HEK293 (cell line): ENCODE measurements around the gene KRT39.

Experiments used
- CTCF ChIA-PET: fragments of 350-600 bp; formaldehyde crosslinking; extraction: SDS; loops from one replicate; lab custom pipeline; 2021; ENCODE audit warnings: antibody characterized with exemption; lab: Yijun Ruan, JAX
- POLR2A ChIA-PET: fragments of 300-600 bp; formaldehyde crosslinking; extraction: SDS; loops from one replicate; lab custom pipeline; 2020; ENCODE audit warnings: antibody characterized with exemption, inconsistent platforms; lab: Yijun Ruan, JAX
- H3K27ac ChIP-seq: fragments of 200-500 bp; sonication (Bioruptor generic); 2 replicates; pipeline ENCODE4 v1.5.1; 2014; ENCODE audit warnings: low read depth, low read length, control low read depth, inconsistent platforms; ENCODE audit errors: extremely low read depth
- H3K36me3 ChIP-seq, 2 experiments: fragments of 200-500 bp in 1 of 2; sonication (Bioruptor generic) in 1 of 2; 1 replicate in 1 of 2; 2 replicates in 1 of 2; pipeline ENCODE4 v1.5.1; 2014 to 2017; ENCODE audit warnings: inconsistent platforms in 2 of 2, low read length in 2 of 2; ENCODE audit not compliant: control insufficient read depth in 2 of 2, insufficient read depth in 1 of 2
- H3K4me1 ChIP-seq: fragments of 200-500 bp; sonication (Bioruptor generic); 2 replicates; pipeline ENCODE4 v1.5.1; 2014; ENCODE audit warnings: mild to moderate bottlenecking, low read length, inconsistent platforms; ENCODE audit not compliant: control insufficient read depth, insufficient read depth
- H3K4me3 ChIP-seq: 2 replicates; pipeline ENCODE4 v1.5.1; 2011; ENCODE audit warnings: low read depth, mild to moderate bottlenecking, control low read depth, low read length, moderate library complexity
- H3K9me3 ChIP-seq: fragments of 200-500 bp; sonication (Bioruptor generic); 2 replicates; pipeline ENCODE4 v1.5.1; 2014; ENCODE audit warnings: low read depth, low read length, inconsistent platforms; ENCODE audit not compliant: control insufficient read depth, insufficient read depth
- GFI1B ChIP-seq: fragments of 450-650 bp; formaldehyde crosslinking; IDR thresholded peaks from 2 replicates; pipeline ENCODE4 v1.5.1; 2016; ENCODE audit warnings: missing biosample characterization, missing genetic modification characterization
- GLI4 ChIP-seq: fragments of 450-650 bp; formaldehyde crosslinking; IDR thresholded peaks from 2 replicates; pipeline ENCODE4 v1.5.1; 2016; ENCODE audit warnings: missing biosample characterization, missing genetic modification characterization
- SCRT1 ChIP-seq: fragments of 450-650 bp; formaldehyde crosslinking; IDR thresholded peaks from 2 replicates; pipeline ENCODE4 v1.5.1; 2016; ENCODE audit warnings: missing biosample characterization, missing genetic modification characterization, borderline replicate concordance
- SCRT2 ChIP-seq: fragments of 450-650 bp; formaldehyde crosslinking; IDR thresholded peaks from 2 replicates; pipeline ENCODE4 v1.5.1; 2016; ENCODE audit warnings: missing biosample characterization, missing genetic modification characterization
- ZNF221 ChIP-seq: fragments of 450-650 bp; formaldehyde crosslinking; IDR thresholded peaks from 2 replicates; pipeline ENCODE4 v1.5.1; 2017; ENCODE audit warnings: missing biosample characterization, missing genetic modification characterization, borderline replicate concordance
- ZNF24 ChIP-seq: fragments of 450-650 bp; formaldehyde crosslinking; IDR thresholded peaks from 2 replicates; pipeline ENCODE4 v1.5.1; 2016; ENCODE audit warnings: missing biosample characterization, missing genetic modification characterization
- ZNF335 ChIP-seq: fragments of 450-650 bp; formaldehyde crosslinking; conservative IDR thresholded peaks from 2 replicates; pipeline ENCODE4 v1.5.1; 2016; ENCODE audit warnings: missing biosample characterization, missing genetic modification characterization
- ZNF354C ChIP-seq: fragments of 450-650 bp; formaldehyde crosslinking; IDR thresholded peaks from 2 replicates; pipeline ENCODE4 v1.5.1; 2016; ENCODE audit warnings: missing biosample characterization, missing genetic modification characterization, low read depth, borderline replicate concordance
- ZNF366 ChIP-seq: fragments of 450-650 bp; formaldehyde crosslinking; conservative IDR thresholded peaks from 2 replicates; pipeline ENCODE4 v1.5.1; 2016; ENCODE audit warnings: missing biosample characterization, missing genetic modification characterization
- ZNF394 ChIP-seq: fragments of 450-650 bp; formaldehyde crosslinking; IDR thresholded peaks from 2 replicates; pipeline ENCODE4 v1.5.1; 2016; ENCODE audit warnings: missing biosample characterization, missing genetic modification characterization, mild to moderate bottlenecking, moderate library complexity, borderline replicate concordance
- ZNF426 ChIP-seq: fragments of 450-650 bp; formaldehyde crosslinking; IDR thresholded peaks from 2 replicates; pipeline ENCODE4 v1.5.1; 2017; ENCODE audit warnings: missing biosample characterization, missing genetic modification characterization, mild to moderate bottlenecking, inconsistent platforms, moderate library complexity
- ZNF76 ChIP-seq: fragments of 450-650 bp; formaldehyde crosslinking; IDR thresholded peaks from 2 replicates; pipeline ENCODE4; 2016; ENCODE audit warnings: low read depth, missing biosample characterization, missing genetic modification characterization, borderline replicate concordance
- ZSCAN16 ChIP-seq: fragments of 450-650 bp; formaldehyde crosslinking; IDR thresholded peaks from 2 replicates; pipeline ENCODE4 v1.5.1; 2016; ENCODE audit warnings: missing biosample characterization, missing genetic modification characterization
- ZSCAN30 ChIP-seq: fragments of 450-650 bp; IDR thresholded peaks from 2 replicates; pipeline ENCODE4 v1.5.1; 2018; ENCODE audit warnings: missing biosample characterization, mild to moderate bottlenecking, missing genetic modification characterization, moderate library complexity
- ZSCAN4 ChIP-seq: fragments of 450-650 bp; formaldehyde crosslinking; IDR thresholded peaks from 2 replicates; pipeline ENCODE4 v1.5.1; 2017; ENCODE audit warnings: missing biosample characterization, missing genetic modification characterization
- TF ChIP-seq, protein P1 (sequence below): fragments of 450-650 bp; formaldehyde crosslinking; IDR thresholded peaks from 2 replicates; pipeline ENCODE4 v1.5.1; 2017; ENCODE audit warnings: missing biosample characterization, missing genetic modification characterization
- TF ChIP-seq, protein P2 (sequence below): fragments of 450-650 bp; IDR thresholded peaks from 2 replicates; pipeline ENCODE4 v1.5.1; 2018; ENCODE audit warnings: missing biosample characterization, missing genetic modification characterization

Gene KRT39

DNA sequence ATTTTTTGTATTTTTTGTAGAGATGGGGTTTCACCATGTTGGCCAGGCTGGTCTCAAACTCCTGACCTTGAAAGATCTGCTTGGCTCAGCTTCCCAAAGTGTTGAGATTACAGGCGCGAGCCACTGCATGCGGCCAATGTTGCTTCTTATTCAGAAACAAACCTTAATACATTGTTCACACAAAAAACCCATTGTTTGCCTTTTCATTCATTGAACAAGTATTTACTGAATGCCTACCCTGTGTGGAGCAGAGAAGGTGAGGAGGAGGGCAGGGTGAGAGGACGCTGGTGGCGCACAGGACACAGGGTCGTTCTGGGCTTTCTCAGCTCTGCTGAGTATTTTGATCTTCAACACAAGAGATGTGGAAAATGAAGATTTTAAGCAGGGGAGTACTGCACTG lies 21.3 kb downstream of the KRT39 start (continued):
- TF ChIP-seq ZSCAN4, result no peak
- no peak for TF ChIP-seq GFI1B
- no peak for TF ChIP-seq ZNF394
- TF ChIP-seq, all 188 proteins: peak for 0

DNA sequence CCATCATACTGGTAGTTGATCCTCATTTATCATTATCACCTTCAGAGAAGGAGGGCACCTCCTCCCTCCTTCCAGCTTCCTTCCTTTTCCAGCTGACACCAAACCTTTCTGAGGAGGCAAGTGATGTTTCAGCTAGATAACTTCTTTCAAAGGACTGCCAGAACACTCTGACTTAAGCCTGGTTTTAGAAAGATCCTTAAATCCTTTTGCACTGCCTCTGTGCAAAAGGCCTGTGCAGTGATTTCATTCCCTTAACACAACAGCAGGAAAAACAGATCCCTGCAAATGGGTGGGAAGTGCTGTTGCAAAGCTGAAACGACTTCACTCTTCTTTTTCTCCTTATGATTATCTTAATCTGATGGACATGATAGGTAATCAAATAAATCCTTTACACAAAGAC lies 22.2 kb downstream of the KRT39 start:
- Histone ChIP-seq H3K9me3 (no peaks in the 10 kb centered on the region), H3K36me3 (no peaks in the 10 kb centered on the region), H3K4me1 (no peaks in the 10 kb centered on the region), H3K4me3 (no peak overlapping the region), H3K27ac (no peak overlapping the region)
- no peak for TF ChIP-seq ZNF335 (tag by site-specific recombination)
- ChIA-PET CTCF (interaction anchor here (0.9 kb wide), 1 partner anchor 141 kb away, joined by 4 read pairs; no protein-coding TSS in a partner anchor), POLR2A (no interaction called here)

- no peak overlapping the region for H3K4me3 ChIP-seq
- ChIA-PET CTCF (no interaction called here), POLR2A (no interaction called here)
- H3K36me3 ChIP-seq, result no peaks in the 10 kb centered on the region
- H3K9me3 ChIP-seq, result no peaks in the 10 kb centered on the region
- no peak overlapping the region for H3K27ac ChIP-seq
- no peak for TF ChIP-seq ZSCAN16 (tag by site-specific recombination)
- no peak for TF ChIP-seq ZNF221 (tag by site-specific recombination)
- no peak for TF ChIP-seq ZNF426 (tag by site-specific recombination)
- no peak for TF ChIP-seq ZNF354C (tag by site-specific recombination)
- no peak for TF ChIP-seq ZNF24 (tag by site-specific recombination)
- TF ChIP-seq, protein P1, sequence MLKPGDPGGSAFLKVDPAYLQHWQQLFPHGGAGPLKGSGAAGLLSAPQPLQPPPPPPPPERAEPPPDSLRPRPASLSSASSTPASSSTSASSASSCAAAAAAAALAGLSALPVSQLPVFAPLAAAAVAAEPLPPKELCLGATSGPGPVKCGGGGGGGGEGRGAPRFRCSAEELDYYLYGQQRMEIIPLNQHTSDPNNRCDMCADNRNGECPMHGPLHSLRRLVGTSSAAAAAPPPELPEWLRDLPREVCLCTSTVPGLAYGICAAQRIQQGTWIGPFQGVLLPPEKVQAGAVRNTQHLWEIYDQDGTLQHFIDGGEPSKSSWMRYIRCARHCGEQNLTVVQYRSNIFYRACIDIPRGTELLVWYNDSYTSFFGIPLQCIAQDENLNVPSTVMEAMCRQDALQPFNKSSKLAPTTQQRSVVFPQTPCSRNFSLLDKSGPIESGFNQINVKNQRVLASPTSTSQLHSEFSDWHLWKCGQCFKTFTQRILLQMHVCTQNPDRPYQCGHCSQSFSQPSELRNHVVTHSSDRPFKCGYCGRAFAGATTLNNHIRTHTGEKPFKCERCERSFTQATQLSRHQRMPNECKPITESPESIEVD (tag by site-specific recombination), result no peak
- TF ChIP-seq GLI4 (tag by site-specific recombination), result no peak
- no peak for TF ChIP-seq ZNF76 (tag by site-specific recombination)
- TF ChIP-seq, protein P2, sequence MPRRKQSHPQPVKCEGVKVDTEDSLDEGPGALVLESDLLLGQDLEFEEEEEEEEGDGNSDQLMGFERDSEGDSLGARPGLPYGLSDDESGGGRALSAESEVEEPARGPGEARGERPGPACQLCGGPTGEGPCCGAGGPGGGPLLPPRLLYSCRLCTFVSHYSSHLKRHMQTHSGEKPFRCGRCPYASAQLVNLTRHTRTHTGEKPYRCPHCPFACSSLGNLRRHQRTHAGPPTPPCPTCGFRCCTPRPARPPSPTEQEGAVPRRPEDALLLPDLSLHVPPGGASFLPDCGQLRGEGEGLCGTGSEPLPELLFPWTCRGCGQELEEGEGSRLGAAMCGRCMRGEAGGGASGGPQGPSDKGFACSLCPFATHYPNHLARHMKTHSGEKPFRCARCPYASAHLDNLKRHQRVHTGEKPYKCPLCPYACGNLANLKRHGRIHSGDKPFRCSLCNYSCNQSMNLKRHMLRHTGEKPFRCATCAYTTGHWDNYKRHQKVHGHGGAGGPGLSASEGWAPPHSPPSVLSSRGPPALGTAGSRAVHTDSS (tag by site-specific recombination), result peak; percentile 96
- TF ChIP-seq ZSCAN30, result no peak
- TF ChIP-seq ZNF366, result peak; percentile 74
- no peak for TF ChIP-seq SCRT1 (tag by site-specific recombination)
- TF ChIP-seq, all 188 proteins: peak for 2
- H3K4me1 ChIP-seq, result no peaks in the 10 kb centered on the region
Measured at GRCh38 chr17:40942553-40942952, 24.2 kb downstream of the KRT39 start.

GRCh38 chr17:40940266-40940665 lies 26.5 kb downstream of the KRT39 start:
- no peak overlapping the region for H3K4me3 ChIP-seq
- no peak overlapping the region for H3K27ac ChIP-seq
- 0 out of 2 replicates have a peak, but pooled peaks have one; percentile 22 for TF ChIP-seq SCRT2 (tag by site-specific recombination)
- TF ChIP-seq, protein P1 (tag by site-specific recombination), result no peak
- POLR2A ChIA-PET, result no interaction called here
- H3K9me3 ChIP-seq, result no peaks in the 10 kb centered on the region
- CTCF ChIA-PET, result no interaction called here
- no peaks in the 10 kb centered on the region for H3K36me3 ChIP-seq
- no peaks in the 10 kb centered on the region for H3K4me1 ChIP-seq
